ENCODE data around the gene TTC36. TPM values are rescaled to one million over a fixed set of nuclear protein-coding genes. Genes with fewer than 3 reads are reported as not detected.

Gene TTC36
- total and polyA plus RNA-seq, 9 of the 15 experiments (the other 6 are each of a cell fraction or from before 2014, with no cell fraction given): 0.22 to 0.23 TPM; not detected in 7

GRCh38 chr11:118572061-118572980, 45.0 kb downstream of the TTC36 start, which contains the start of gene ARCN1 (continued):
- TF ChIP-seq ZC3H11A (IDR thresholded peaks at IDR 0.05; ENCODE audit: low read depth, low read length): no peak
- TF ChIP-seq CBX3 (IDR thresholded peaks at IDR 0.05; ENCODE audit: borderline replicate concordance in 1 of 2, low read length in 2 of 2): no peak
- no peak for TF ChIP-seq KDM1A (IDR thresholded peaks at IDR 0.05)
- TF ChIP-seq ZC3H8 (IDR thresholded peaks at IDR 0.05): 0 out of 2 replicates have a peak, but pooled peaks have one; percentile 29
- peak; percentile 75 for TF ChIP-seq RBM22 (IDR thresholded peaks at IDR 0.05; ENCODE audit: low read depth, low read length, poor library complexity, severe bottlenecking)
- peak; percentile 89; the same call in 1 of the 2 replicates for TF ChIP-seq ZC3H4 (CRISPR knock-in tag; IDR thresholded peaks at IDR 0.05; ENCODE audit: borderline replicate concordance)
- no peak for TF ChIP-seq CBFA2T2 (conservative IDR thresholded peaks at IDR 0.05)
- TF ChIP-seq NELFE (IDR thresholded peaks at IDR 0.05; ENCODE audit: insufficient read depth, insufficient read length): no peak
- TF ChIP-seq SRSF7 (optimal IDR thresholded peaks at IDR 0.05; ENCODE audit: low read depth, low read length): no peak
- no peak for TF ChIP-seq ZNF324 (CRISPR knock-in tag; IDR thresholded peaks at IDR 0.05)
- TF ChIP-seq RBM25 (IDR thresholded peaks at IDR 0.05; ENCODE audit: low read depth, low read length, severe bottlenecking): no peak
- TF ChIP-seq RBM17 (IDR thresholded peaks at IDR 0.05; ENCODE audit: borderline replicate concordance, low read depth, low read length): no peak
- TF ChIP-seq ARID4B (CRISPR knock-in tag; IDR thresholded peaks at IDR 0.05): peak; percentile 76; the same call in 1 of the 2 replicates
- no peak for TF ChIP-seq ARHGAP35 (IDR thresholded peaks at IDR 0.05; ENCODE audit: partially characterized antibody)
- TF ChIP-seq SMARCA4 (IDR thresholded peaks at IDR 0.05): no peak
- TF ChIP-seq, protein P1, sequence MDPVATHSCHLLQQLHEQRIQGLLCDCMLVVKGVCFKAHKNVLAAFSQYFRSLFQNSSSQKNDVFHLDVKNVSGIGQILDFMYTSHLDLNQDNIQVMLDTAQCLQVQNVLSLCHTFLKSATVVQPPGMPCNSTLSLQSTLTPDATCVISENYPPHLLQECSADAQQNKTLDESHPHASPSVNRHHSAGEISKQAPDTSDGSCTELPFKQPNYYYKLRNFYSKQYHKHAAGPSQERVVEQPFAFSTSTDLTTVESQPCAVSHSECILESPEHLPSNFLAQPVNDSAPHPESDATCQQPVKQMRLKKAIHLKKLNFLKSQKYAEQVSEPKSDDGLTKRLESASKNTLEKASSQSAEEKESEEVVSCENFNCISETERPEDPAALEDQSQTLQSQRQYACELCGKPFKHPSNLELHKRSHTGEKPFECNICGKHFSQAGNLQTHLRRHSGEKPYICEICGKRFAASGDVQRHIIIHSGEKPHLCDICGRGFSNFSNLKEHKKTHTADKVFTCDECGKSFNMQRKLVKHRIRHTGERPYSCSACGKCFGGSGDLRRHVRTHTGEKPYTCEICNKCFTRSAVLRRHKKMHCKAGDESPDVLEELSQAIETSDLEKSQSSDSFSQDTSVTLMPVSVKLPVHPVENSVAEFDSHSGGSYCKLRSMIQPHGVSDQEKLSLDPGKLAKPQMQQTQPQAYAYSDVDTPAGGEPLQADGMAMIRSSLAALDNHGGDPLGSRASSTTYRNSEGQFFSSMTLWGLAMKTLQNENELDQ (CRISPR knock-in tag; IDR thresholded peaks at IDR 0.05; ENCODE audit: borderline replicate concordance): 0 out of 2 replicates have a peak, but pooled peaks have one; percentile 26
- TF ChIP-seq STAT5B (CRISPR knock-in tag; IDR thresholded peaks at IDR 0.05): no peak
- TF ChIP-seq, protein P2, sequence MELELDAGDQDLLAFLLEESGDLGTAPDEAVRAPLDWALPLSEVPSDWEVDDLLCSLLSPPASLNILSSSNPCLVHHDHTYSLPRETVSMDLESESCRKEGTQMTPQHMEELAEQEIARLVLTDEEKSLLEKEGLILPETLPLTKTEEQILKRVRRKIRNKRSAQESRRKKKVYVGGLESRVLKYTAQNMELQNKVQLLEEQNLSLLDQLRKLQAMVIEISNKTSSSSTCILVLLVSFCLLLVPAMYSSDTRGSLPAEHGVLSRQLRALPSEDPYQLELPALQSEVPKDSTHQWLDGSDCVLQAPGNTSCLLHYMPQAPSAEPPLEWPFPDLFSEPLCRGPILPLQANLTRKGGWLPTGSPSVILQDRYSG (tag; conservative IDR thresholded peaks at IDR 0.05; ENCODE audit: low read depth): no peak
- no peak for TF ChIP-seq ETS2 (tag; IDR thresholded peaks at IDR 0.05; ENCODE audit: borderline replicate concordance, poor library complexity, severe bottlenecking)
- no peak for TF ChIP-seq ZNF23 (CRISPR knock-in tag; IDR thresholded peaks at IDR 0.05)
- TF ChIP-seq IFI16 (CRISPR knock-in tag; IDR thresholded peaks at IDR 0.05): no peak
